Mucosa of descending colon (tissue), 3 donors: ENCODE measurements around the gene QKI. TPM values are rescaled to one million over a fixed set of nuclear protein-coding genes. Genes with fewer than 3 reads are reported as not detected.
"Not testable (repeated sequence)": the region's sequence is repeated elsewhere in the genome, so short reads cannot be mapped to it uniquely, and the experiment has no call there.

Experiments
- ATAC-seq: fragments of 200-7000 bp; cut with Tn5 transposase; one replicate; pipeline ENCODE4 v1.9.1; 2020; ENCODE audit warnings: mild to moderate bottlenecking, moderate library complexity
- DNase-seq, 3 donors: peaks; one replicate each; pipeline ENCODE4 v3.0.0-alpha.2; 2020
- H3K36me3 ChIP-seq: fragments of 200-600 bp; one replicate; pipeline ENCODE4 v1.8.0; 2021; ENCODE audit warnings: low read depth, mild to moderate bottlenecking
- H3K4me1 ChIP-seq: fragments of 200-600 bp; one replicate; pipeline ENCODE4 v1.8.0; 2021; ENCODE audit warnings: low read depth, mild to moderate bottlenecking
- H3K4me3 ChIP-seq: fragments of 200-600 bp; one replicate; pipeline ENCODE4 v1.8.0; 2021; ENCODE audit warnings: mild to moderate bottlenecking
- H3K9me3 ChIP-seq: fragments of 200-600 bp; one replicate; pipeline ENCODE4 v1.8.0; 2021; ENCODE audit warnings: mild to moderate bottlenecking
- CTCF ChIP-seq: fragments of 200-600 bp; IDR thresholded peaks from one replicate; pipeline ENCODE4 v1.8.0; 2022; ENCODE audit warnings: antibody characterized with exemption, mild to moderate bottlenecking
- intact Hi-C, 2 donors: fragments of 100-400 bp; cut with DNase I in 1 of 2; cut with micrococcal nuclease in 1 of 2; formaldehyde crosslinking; loops; one replicate each; pipeline versions ENCODE4 v1.11.0 to v1.11.1; 2022; cut with DNase I, micrococcal nuclease
- total RNA-seq, 3 donors: library from RNA; stranded (reverse); fragmentation: NEBNext Ultra II Directional in 2 of 3; extraction: Animal tissue kit (Norgen Biotek cat#: 25700) in 2 of 3; gene quantifications; one replicate each; pipeline versions ENCODE4 v1.2.1 to v1.2.4, GENCODE V29; 2021 to 2023
- donor health status: DM: no; HTN: no; CAD: no; lungs with moderate emphysema.
- donor health status: DM: no; HTN: no; CAD: no.
- donor health status: DM: no; HTN: yes; CAD: no.

The QKI gene
- total RNA-seq, 3 donors from 2014 or later, result 11.3 to 129 (median 35.8) TPM

GRCh38 chr6:163466839-163467390 lies 52.4 kb downstream of the QKI start:
- no peak for TF ChIP-seq CTCF
- ATAC-seq (no peak), DNase-seq (no peak)
- Histone ChIP-seq H3K36me3 (no peaks in the 10 kb centered on the region), H3K4me1 (no peaks in the 10 kb centered on the region), H3K9me3 (peaks cover 12% of the 10 kb centered on the region), H3K4me3 (no peak overlapping the region)
- intact Hi-C loops, result no loop called here

- intact Hi-C loops, result no loop called here
- TF ChIP-seq CTCF, result no peak
- ATAC-seq (no peak), DNase-seq (no peak)
- peaks cover 12% of the 10 kb centered on the region for H3K9me3 ChIP-seq
- H3K4me3 ChIP-seq, result no peak overlapping the region
- no peaks in the 10 kb centered on the region for H3K36me3 ChIP-seq
- no peaks in the 10 kb centered on the region for H3K4me1 ChIP-seq
Observed at GRCh38 chr6:163468738-163469137, 54.2 kb downstream of the QKI start.

- no peak for DNase-seq
- TF ChIP-seq CTCF, result no peak
- Histone ChIP-seq H3K4me3 (no peak overlapping the region), H3K4me1 (no peaks in the 10 kb centered on the region), H3K9me3 (peaks cover 12% of the 10 kb centered on the region), H3K36me3 (no peaks in the 10 kb centered on the region)
- no peak for ATAC-seq
- intact Hi-C loops, result no loop called here
Observed at GRCh38 chr6:163469459-163469985, 55.0 kb downstream of the QKI start.

GRCh38 chr6:163470611-163471010 lies 56.1 kb downstream of the QKI start:
- Histone ChIP-seq H3K4me3 (no peak overlapping the region), H3K4me1 (no peaks in the 10 kb centered on the region), H3K9me3 (peaks cover 12% of the 10 kb centered on the region), H3K36me3 (no peaks in the 10 kb centered on the region)
- TF ChIP-seq CTCF, result no peak
- intact Hi-C loops, result no loop called here
- ATAC-seq (no peak), DNase-seq (no peak)

- DNase-seq (no peak), ATAC-seq (no peak)
- TF ChIP-seq CTCF, result no peak
- intact Hi-C loops, result no loop called here
- H3K9me3 ChIP-seq, result peaks cover 12% of the 10 kb centered on the region
- H3K36me3 ChIP-seq, result no peaks in the 10 kb centered on the region
- no peak overlapping the region for H3K4me3 ChIP-seq
- H3K4me1 ChIP-seq, result no peaks in the 10 kb centered on the region
Observed at GRCh38 chr6:163474581-163474980, 60.1 kb downstream of the QKI start.

GRCh38 chr6:163476946-163477345 lies 62.4 kb downstream of the QKI start:
- intact Hi-C loops, DNase-seq, H3K36me3 ChIP-seq, H3K4me1 ChIP-seq, ATAC-seq, H3K4me3 ChIP-seq, H3K9me3 ChIP-seq: not testable (repeated sequence)
